Endothelial cell (in vitro differentiated cells): ENCODE results near the gene ELAVL4. TPM values are rescaled to one million over a fixed set of nuclear protein-coding genes. Genes with fewer than 3 reads are reported as not detected.
A peak's percentile ranks its signal among the peaks of the same experiment; 100 is the strongest.

Experiments
- DNase-seq: peaks from one replicate; pipeline ENCODE4 v3.0.0; 2021; ENCODE audit warnings: low spot score
- H3K27ac Mint-ChIP-seq: one replicate; pipeline ENCODE4 v1.8.0; 2021; ENCODE audit warnings: mixed read lengths, inconsistent platforms; ENCODE audit not compliant: unreplicated experiment
- H3K27me3 Mint-ChIP-seq: one replicate; pipeline ENCODE4 v1.8.0; 2021; ENCODE audit warnings: mild to moderate bottlenecking, moderate library complexity, mixed read lengths, inconsistent platforms; ENCODE audit not compliant: unreplicated experiment
- H3K36me3 Mint-ChIP-seq: one replicate; pipeline ENCODE4 v1.8.0; 2021; ENCODE audit warnings: mild to moderate bottlenecking, low read depth, mixed read lengths, inconsistent platforms; ENCODE audit not compliant: unreplicated experiment
- H3K4me1 Mint-ChIP-seq: one replicate; pipeline ENCODE4 v1.8.0; 2021; ENCODE audit warnings: mild to moderate bottlenecking, mixed read lengths, inconsistent platforms; ENCODE audit not compliant: unreplicated experiment
- H3K4me3 Mint-ChIP-seq: one replicate; pipeline ENCODE4 v1.8.0; 2021; ENCODE audit warnings: mild to moderate bottlenecking, mixed read lengths, inconsistent platforms; ENCODE audit not compliant: unreplicated experiment
- H3K9me3 Mint-ChIP-seq: one replicate; pipeline ENCODE4 v1.8.0; 2021; ENCODE audit warnings: mixed read lengths, inconsistent platforms; ENCODE audit not compliant: unreplicated experiment
- total RNA-seq: library from RNA; stranded (reverse); fragmentation: NEBNext Ultra II Directional; extraction: Animal tissue kit (Norgen Biotek cat#: 25700); gene quantifications from one replicate; pipeline ENCODE4 v1.2.1, GENCODE V29; 2021; ENCODE audit not compliant: unreplicated experiment
- TF ChIP-seq, protein P1 (sequence below): fragments of 200-600 bp; sonication (generic); IDR thresholded peaks from one replicate; pipeline ENCODE4 v1.5.0; 2021; ENCODE audit warnings: antibody characterized with exemption; ENCODE audit not compliant: unreplicated experiment

The ELAVL4 gene
- total RNA-seq, 1 donor from 2014 or later: 3.0 TPM

DNA sequence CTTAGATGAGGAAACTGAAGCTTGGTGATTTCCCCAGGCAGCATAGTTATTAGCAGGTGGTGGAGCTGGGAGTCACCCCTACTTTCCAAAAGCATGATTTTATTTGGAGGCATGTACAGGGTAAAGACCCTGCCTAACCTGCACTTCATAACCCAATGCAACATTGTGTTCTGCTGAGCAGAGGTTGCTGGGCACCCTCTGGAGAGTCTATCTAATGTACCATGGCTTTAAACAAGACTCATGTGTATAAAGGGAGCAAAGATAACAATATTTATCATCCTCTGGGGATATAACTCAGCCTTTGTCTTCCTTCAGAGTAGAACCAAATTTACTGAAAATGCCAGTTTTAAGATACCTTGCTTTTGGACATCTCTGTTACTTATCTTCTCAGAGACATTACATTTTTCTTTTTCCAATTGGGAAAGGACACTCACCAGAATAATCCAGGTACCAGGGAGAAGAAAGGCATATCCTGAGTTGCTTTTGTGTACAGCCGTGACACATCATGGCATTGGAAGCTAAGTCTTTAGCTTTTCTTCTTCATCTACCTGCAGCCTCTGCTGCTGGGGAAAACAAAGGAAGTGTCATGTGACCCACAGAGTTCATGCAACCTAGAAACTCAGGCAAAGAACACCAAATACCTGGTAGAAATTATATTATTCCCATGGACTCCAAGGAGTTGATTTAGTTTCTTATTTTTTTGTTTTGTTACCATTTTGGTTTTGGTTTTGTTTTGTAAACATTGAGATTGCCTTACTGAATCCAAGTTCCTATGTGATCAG lies 39.6 kb downstream of the ELAVL4 start:
- Mint-ChIP-seq H3K27ac (no peak overlapping the region), H3K4me1 (peaks cover 1% of the 10 kb centered on the region), H3K9me3 (no peaks in the 10 kb centered on the region), H3K36me3 (no peaks in the 10 kb centered on the region), H3K4me3 (no peak overlapping the region), H3K27me3 (no peaks in the 10 kb centered on the region)
- TF ChIP-seq, protein P1, sequence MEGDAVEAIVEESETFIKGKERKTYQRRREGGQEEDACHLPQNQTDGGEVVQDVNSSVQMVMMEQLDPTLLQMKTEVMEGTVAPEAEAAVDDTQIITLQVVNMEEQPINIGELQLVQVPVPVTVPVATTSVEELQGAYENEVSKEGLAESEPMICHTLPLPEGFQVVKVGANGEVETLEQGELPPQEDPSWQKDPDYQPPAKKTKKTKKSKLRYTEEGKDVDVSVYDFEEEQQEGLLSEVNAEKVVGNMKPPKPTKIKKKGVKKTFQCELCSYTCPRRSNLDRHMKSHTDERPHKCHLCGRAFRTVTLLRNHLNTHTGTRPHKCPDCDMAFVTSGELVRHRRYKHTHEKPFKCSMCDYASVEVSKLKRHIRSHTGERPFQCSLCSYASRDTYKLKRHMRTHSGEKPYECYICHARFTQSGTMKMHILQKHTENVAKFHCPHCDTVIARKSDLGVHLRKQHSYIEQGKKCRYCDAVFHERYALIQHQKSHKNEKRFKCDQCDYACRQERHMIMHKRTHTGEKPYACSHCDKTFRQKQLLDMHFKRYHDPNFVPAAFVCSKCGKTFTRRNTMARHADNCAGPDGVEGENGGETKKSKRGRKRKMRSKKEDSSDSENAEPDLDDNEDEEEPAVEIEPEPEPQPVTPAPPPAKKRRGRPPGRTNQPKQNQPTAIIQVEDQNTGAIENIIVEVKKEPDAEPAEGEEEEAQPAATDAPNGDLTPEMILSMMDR: no peak
- no peak for DNase-seq

DNA sequence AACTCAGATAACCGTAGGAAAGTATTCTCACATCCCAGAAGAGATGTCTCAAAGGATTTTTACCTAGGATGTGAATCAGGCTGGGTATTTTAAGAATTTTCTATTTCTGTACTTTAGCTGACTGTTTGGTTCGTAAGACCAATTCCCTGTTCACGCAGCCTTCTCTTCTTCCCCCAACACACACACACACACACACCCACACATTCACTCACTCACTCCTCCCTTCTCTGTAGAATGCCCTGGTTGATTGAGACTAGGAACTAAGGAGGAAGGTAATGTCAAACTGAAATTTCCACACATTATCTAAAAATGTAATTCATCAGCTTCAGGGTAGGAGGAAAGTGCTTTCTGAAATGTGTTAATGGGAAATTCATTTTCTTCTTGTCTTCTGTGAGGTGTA lies 43.5 kb downstream of the ELAVL4 start:
- DNase-seq: no peak
- Mint-ChIP-seq H3K4me1 (peaks cover 25% of the 10 kb centered on the region), H3K4me3 (no peak overlapping the region), H3K36me3 (no peaks in the 10 kb centered on the region), H3K27me3 (no peaks in the 10 kb centered on the region), H3K27ac (no peak overlapping the region), H3K9me3 (no peaks in the 10 kb centered on the region)
- TF ChIP-seq, protein P1: no peak

DNA sequence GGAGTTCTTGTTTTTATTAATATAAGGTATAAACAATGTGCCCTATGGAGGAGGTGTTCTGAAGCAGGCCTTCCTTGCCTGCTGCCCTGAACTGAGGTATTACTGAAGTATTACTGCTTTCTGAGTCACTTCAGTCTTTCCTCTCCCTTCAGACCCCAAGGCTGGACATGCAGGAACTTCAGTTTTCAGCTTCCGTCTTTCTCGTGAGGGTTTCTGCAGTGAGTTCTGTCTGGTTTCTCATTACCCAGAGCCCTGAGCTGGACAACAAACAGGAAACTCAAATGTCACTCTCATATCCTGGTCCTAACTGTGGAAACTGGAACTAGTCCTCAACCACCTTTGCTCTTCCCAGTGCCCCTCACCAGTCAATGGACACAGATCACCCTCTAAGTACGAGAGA lies 46.8 kb downstream of the ELAVL4 start:
- Mint-ChIP-seq H3K27ac (peak overlapping the region; percentile 7), H3K9me3 (no peaks in the 10 kb centered on the region), H3K27me3 (no peaks in the 10 kb centered on the region), H3K36me3 (no peaks in the 10 kb centered on the region), H3K4me3 (no peak overlapping the region), H3K4me1 (peaks cover 25% of the 10 kb centered on the region)
- TF ChIP-seq, protein P1: no peak
- no peak for DNase-seq

DNA sequence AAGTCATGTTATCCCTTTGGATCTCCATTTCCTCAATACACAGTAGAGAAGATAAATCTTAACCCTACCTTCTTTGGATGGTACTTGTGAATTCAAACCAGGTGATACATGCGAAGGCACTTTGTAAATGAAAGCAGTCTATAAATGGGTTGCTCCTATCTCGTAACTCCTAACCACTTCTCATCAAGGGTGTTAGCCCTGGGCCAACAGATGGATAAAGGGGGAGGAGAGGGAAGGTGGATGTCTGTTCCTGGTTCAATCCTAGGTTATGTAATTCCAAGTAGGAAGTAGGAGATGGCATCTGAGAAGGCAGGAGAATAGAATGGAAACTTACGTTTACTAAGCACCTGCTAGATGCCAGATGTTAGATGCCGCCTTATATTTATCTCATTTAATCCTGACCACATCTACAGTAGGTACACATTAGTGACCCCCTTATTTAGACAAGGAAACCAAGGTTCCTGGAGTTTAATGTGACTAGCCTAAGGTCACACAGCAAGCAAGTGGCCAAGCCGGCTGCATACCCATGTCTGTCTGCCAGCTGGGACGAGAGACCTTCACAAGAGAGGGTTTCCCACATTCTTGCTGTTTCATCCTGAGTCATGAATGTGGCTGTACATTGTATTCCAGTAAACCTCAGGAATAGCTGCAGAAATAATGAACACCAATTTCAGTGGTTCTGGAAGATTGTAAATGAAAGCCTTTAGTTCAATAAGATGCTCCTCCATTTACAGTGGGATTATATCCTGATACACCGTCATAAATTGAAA lies 47.7 kb downstream of the ELAVL4 start:
- Mint-ChIP-seq H3K27me3 (no peaks in the 10 kb centered on the region), H3K9me3 (no peaks in the 10 kb centered on the region), H3K4me3 (no peak overlapping the region), H3K27ac (peak overlapping the region; percentile 7), H3K36me3 (no peaks in the 10 kb centered on the region), H3K4me1 (peaks cover 25% of the 10 kb centered on the region)
- no peak for DNase-seq
- TF ChIP-seq, protein P1: no peak
